ENCODE measurements around the gene YPEL1.
"Not testable (repeated sequence)": the region's sequence is repeated elsewhere in the genome, so short reads cannot be mapped to it uniquely, and the experiment has no call there.

The YPEL1 gene

GRCh38 chr22:21699643-21700042 lies 36.0 kb downstream of the YPEL1 start:
- no peak for DNase-seq (ENCODE audit: low read depth in 3 of 3)

- no peak for DNase-seq (ENCODE audit: low read depth in 3 of 3)
These were observed 36.9 kb downstream of the YPEL1 start for GRCh38 chr22:21698430-21699329.

- no peak for DNase-seq (ENCODE audit: low read depth in 3 of 3)
These were observed 37.7 kb downstream of the YPEL1 start for GRCh38 chr22:21697880-21698279.

GRCh38 chr22:21697021-21697771 lies 38.4 kb downstream of the YPEL1 start:
- DNase-seq (ENCODE audit: low read depth in 3 of 3) = no peak

GRCh38 chr22:21696115-21696514 lies 39.5 kb downstream of the YPEL1 start:
- DNase-seq (ENCODE audit: low read depth in 3 of 3) = no peak

GRCh38 chr22:21695430-21696085 lies 40.0 kb downstream of the YPEL1 start:
- no peak for DNase-seq (ENCODE audit: low read depth in 3 of 3)

- DNase-seq (ENCODE audit: low read depth in 3 of 3) = no peak
These were observed 40.7 kb downstream of the YPEL1 start for GRCh38 chr22:21694795-21695429.

- no peak for DNase-seq (ENCODE audit: low read depth in 3 of 3)
These were observed 41.2 kb downstream of the YPEL1 start for GRCh38 chr22:21694394-21694793.

GRCh38 chr22:21693999-21694341 lies 41.6 kb downstream of the YPEL1 start:
- no peak for DNase-seq (ENCODE audit: low read depth in 3 of 3)

GRCh38 chr22:21693333-21693998 lies 42.1 kb downstream of the YPEL1 start:
- DNase-seq (ENCODE audit: low read depth in 3 of 3) = no peak

GRCh38 chr22:21692856-21693255 lies 42.7 kb downstream of the YPEL1 start:
- DNase-seq (ENCODE audit: low read depth in 3 of 3) = not testable (repeated sequence)

GRCh38 chr22:21691816-21692215 lies 43.8 kb downstream of the YPEL1 start:
- DNase-seq (ENCODE audit: low read depth in 3 of 3) = no peak

GRCh38 chr22:21690401-21690801 lies 45.2 kb downstream of the YPEL1 start:
- DNase-seq (ENCODE audit: low read depth in 3 of 3) = no peak

- no peak for DNase-seq (ENCODE audit: low read depth in 3 of 3)
These were observed 46.8 kb downstream of the YPEL1 start for GRCh38 chr22:21688706-21689381.

GRCh38 chr22:21688341-21688705 lies 47.3 kb downstream of the YPEL1 start:
- DNase-seq (ENCODE audit: low read depth in 3 of 3) = no peak

GRCh38 chr22:21687685-21688259 lies 47.8 kb downstream of the YPEL1 start:
- DNase-seq (ENCODE audit: low read depth in 3 of 3) = no peak

- DNase-seq (ENCODE audit: low read depth in 3 of 3) = no peak
These were observed 48.8 kb downstream of the YPEL1 start for GRCh38 chr22:21686634-21687393.

- DNase-seq (ENCODE audit: low read depth in 3 of 3) = no peak
These were observed 49.4 kb downstream of the YPEL1 start for GRCh38 chr22:21686193-21686608.

- DNase-seq (ENCODE audit: low read depth in 3 of 3) = no peak
These were observed 50.5 kb downstream of the YPEL1 start for GRCh38 chr22:21685164-21685513.

Measured in stimulated activated CD4-positive, alpha-beta T cell treated with anti-CD3 and anti-CD28 coated beads, TNF-alpha, amount 100 ng/mL, for 48 hours (primary cell).